Activated T-helper 17 cell treated with anti-CD3 and anti-CD28 coated beads, Interleukin-2, amount 50 U/mL, for 72 hours (primary cell): Measurements from ENCODE around the gene RNF112. TPM values are rescaled to one million over a fixed set of nuclear protein-coding genes. Genes with fewer than 3 reads are reported as not detected.

Experiments
- ATAC-seq: fragments of 150-1000 bp; cut with Tn5 transposase; replicated peaks from 2 replicates; pipeline ENCODE4 v1.10.0; 2021; ENCODE audit warnings: mild to moderate bottlenecking, moderate library complexity
- H3K27ac Mint-ChIP-seq: one replicate; pipeline ENCODE4 v1.8.0; 2022; ENCODE audit warnings: mixed read lengths
- H3K27me3 Mint-ChIP-seq: one replicate; pipeline ENCODE4 v1.8.0; 2022; ENCODE audit warnings: mixed read lengths
- H3K36me3 Mint-ChIP-seq: one replicate; pipeline ENCODE4 v1.8.0; 2022; ENCODE audit warnings: low read depth, mild to moderate bottlenecking, mixed read lengths
- H3K4me1 Mint-ChIP-seq: one replicate; pipeline ENCODE4 v1.8.0; 2022; ENCODE audit warnings: mixed read lengths
- H3K4me3 Mint-ChIP-seq: one replicate; pipeline ENCODE4 v1.8.0; 2022; ENCODE audit warnings: mild to moderate bottlenecking, mixed read lengths
- H3K9me3 Mint-ChIP-seq: one replicate; pipeline ENCODE4 v1.8.0; 2022; ENCODE audit warnings: mixed read lengths
- total RNA-seq, 2 donors: library from RNA; stranded (reverse); gene quantifications; one replicate each; pipeline ENCODE4 v1.2.3, GENCODE V29; 2022

Gene RNF112
- total RNA-seq = 1 to 10 TPM in 1 of 2 donors, under 1 TPM in 1; 0.56 to 3.1 TPM

- Mint-ChIP-seq H3K4me1 (no peaks in the 10 kb centered on the region), H3K9me3 (no peaks in the 10 kb centered on the region), H3K4me3 (no peak within 1 kb of the TSS), H3K27me3 (no peaks in the 10 kb centered on the region), H3K36me3 (no peaks in the 10 kb centered on the region), H3K27ac (peak within 1 kb of the TSS; percentile 42)
- ATAC-seq = no peak
Observed at GRCh38 chr17:19410875-19411620, at the start of gene RNF112. RNF112 (plus strand) TSS chr17:19411232; CDS start chr17:19411409, 177 bp downstream.

GRCh38 chr17:19361326-19361725, 49.7 kb upstream of the RNF112 start:
- Mint-ChIP-seq H3K9me3 (no peaks in the 10 kb centered on the region), H3K27ac (no peak overlapping the region), H3K4me3 (peak overlapping the region; percentile 82), H3K4me1 (peaks cover 5% of the 10 kb centered on the region), H3K36me3 (no peaks in the 10 kb centered on the region), H3K27me3 (peaks cover 18% of the 10 kb centered on the region)
- no peak for ATAC-seq

GRCh38 chr17:19361944-19362276, 49.1 kb upstream of the RNF112 start:
- H3K27ac Mint-ChIP-seq = no peak overlapping the region
- H3K36me3 Mint-ChIP-seq = no peaks in the 10 kb centered on the region
- no peak for ATAC-seq
- H3K4me3 Mint-ChIP-seq = peak overlapping the region; percentile 82
- H3K27me3 Mint-ChIP-seq = peaks cover 18% of the 10 kb centered on the region
- peaks cover 5% of the 10 kb centered on the region for H3K4me1 Mint-ChIP-seq
- no peaks in the 10 kb centered on the region for H3K9me3 Mint-ChIP-seq

GRCh38 chr17:19362277-19363113, 48.5 kb upstream of the RNF112 start, which contains the start of gene B9D1:
B9D1 (minus strand) TSS chr17:19362723; CDS start chr17:19362569, 154 bp downstream.
- no peaks in the 10 kb centered on the region for H3K9me3 Mint-ChIP-seq
- peak within 1 kb of the TSS; percentile 82 for H3K4me3 Mint-ChIP-seq
- peaks cover 18% of the 10 kb centered on the region for H3K27me3 Mint-ChIP-seq
- H3K36me3 Mint-ChIP-seq = no peaks in the 10 kb centered on the region
- H3K27ac Mint-ChIP-seq = no peak within 1 kb of the TSS
- peak; percentile 91 for ATAC-seq
- H3K4me1 Mint-ChIP-seq = peaks cover 5% of the 10 kb centered on the region

GRCh38 chr17:19363114-19363438, 48.0 kb upstream of the RNF112 start:
- no peaks in the 10 kb centered on the region for H3K36me3 Mint-ChIP-seq
- H3K27me3 Mint-ChIP-seq = peaks cover 18% of the 10 kb centered on the region
- no peaks in the 10 kb centered on the region for H3K9me3 Mint-ChIP-seq
- no peak overlapping the region for H3K27ac Mint-ChIP-seq
- ATAC-seq = no peak
- H3K4me3 Mint-ChIP-seq = peak overlapping the region; percentile 82
- H3K4me1 Mint-ChIP-seq = peaks cover 5% of the 10 kb centered on the region

GRCh38 chr17:19363460-19364035, 47.5 kb upstream of the RNF112 start:
- Mint-ChIP-seq H3K4me3 (peak overlapping the region; percentile 82), H3K27ac (no peak overlapping the region), H3K4me1 (peaks cover 5% of the 10 kb centered on the region), H3K9me3 (no peaks in the 10 kb centered on the region), H3K27me3 (peaks cover 18% of the 10 kb centered on the region), H3K36me3 (no peaks in the 10 kb centered on the region)
- ATAC-seq = no peak

GRCh38 chr17:19364699-19365498, 46.1 kb upstream of the RNF112 start:
- no peak overlapping the region for H3K4me3 Mint-ChIP-seq
- H3K4me1 Mint-ChIP-seq = peaks cover 9% of the 10 kb centered on the region
- no peak overlapping the region for H3K27ac Mint-ChIP-seq
- H3K27me3 Mint-ChIP-seq = peaks cover 7% of the 10 kb centered on the region
- ATAC-seq = no peak
- H3K36me3 Mint-ChIP-seq = no peaks in the 10 kb centered on the region
- no peaks in the 10 kb centered on the region for H3K9me3 Mint-ChIP-seq

GRCh38 chr17:19365499-19365817, 45.6 kb upstream of the RNF112 start:
- Mint-ChIP-seq H3K9me3 (no peaks in the 10 kb centered on the region), H3K4me3 (no peak overlapping the region), H3K27me3 (peaks cover 6% of the 10 kb centered on the region), H3K36me3 (no peaks in the 10 kb centered on the region), H3K4me1 (peaks cover 14% of the 10 kb centered on the region), H3K27ac (no peak overlapping the region)
- no peak for ATAC-seq

GRCh38 chr17:19365833-19366636, 45.0 kb upstream of the RNF112 start:
- ATAC-seq = no peak
- H3K9me3 Mint-ChIP-seq = no peaks in the 10 kb centered on the region
- no peak overlapping the region for H3K4me3 Mint-ChIP-seq
- H3K4me1 Mint-ChIP-seq = peaks cover 18% of the 10 kb centered on the region
- no peaks in the 10 kb centered on the region for H3K36me3 Mint-ChIP-seq
- no peak overlapping the region for H3K27ac Mint-ChIP-seq
- H3K27me3 Mint-ChIP-seq = peaks cover 3% of the 10 kb centered on the region

GRCh38 chr17:19366637-19366972, 44.4 kb upstream of the RNF112 start:
- Mint-ChIP-seq H3K4me1 (peaks cover 20% of the 10 kb centered on the region), H3K9me3 (no peaks in the 10 kb centered on the region), H3K4me3 (no peak overlapping the region), H3K27ac (no peak overlapping the region), H3K36me3 (no peaks in the 10 kb centered on the region), H3K27me3 (no peaks in the 10 kb centered on the region)
- no peak for ATAC-seq

GRCh38 chr17:19368229-19368628, 42.8 kb upstream of the RNF112 start:
- ATAC-seq = no peak
- Mint-ChIP-seq H3K27ac (no peak overlapping the region), H3K4me1 (peaks cover 24% of the 10 kb centered on the region), H3K27me3 (no peaks in the 10 kb centered on the region), H3K9me3 (no peaks in the 10 kb centered on the region), H3K36me3 (no peaks in the 10 kb centered on the region), H3K4me3 (no peak overlapping the region)

- no peak for ATAC-seq
- Mint-ChIP-seq H3K9me3 (no peaks in the 10 kb centered on the region), H3K4me3 (no peak overlapping the region), H3K36me3 (no peaks in the 10 kb centered on the region), H3K27me3 (no peaks in the 10 kb centered on the region), H3K4me1 (peaks cover 24% of the 10 kb centered on the region), H3K27ac (no peak overlapping the region)
Observed at GRCh38 chr17:19369107-19369778, 41.8 kb upstream of the RNF112 start.

GRCh38 chr17:19369846-19370492, 41.1 kb upstream of the RNF112 start:
- H3K4me1 Mint-ChIP-seq = peaks cover 24% of the 10 kb centered on the region

More at GRCh38 chr17:19369846-19370492, 41.1 kb upstream of the RNF112 start:
- H3K4me3 Mint-ChIP-seq = peak overlapping the region; percentile 77
- ATAC-seq = peak; percentile 86
- no peaks in the 10 kb centered on the region for H3K9me3 Mint-ChIP-seq
- H3K27me3 Mint-ChIP-seq = no peaks in the 10 kb centered on the region
- no peaks in the 10 kb centered on the region for H3K36me3 Mint-ChIP-seq
- H3K27ac Mint-ChIP-seq = peak overlapping the region; percentile 84
